H7 (cell line): ENCODE data around the gene CBLN3. TPM values are rescaled to one million over a fixed set of nuclear protein-coding genes. Genes with fewer than 3 reads are reported as not detected.
"Not testable (repeated sequence)": the region's sequence is repeated elsewhere in the genome, so short reads cannot be mapped to it uniquely, and the experiment has no call there.

Experiments used
- DNase-seq: peaks from one replicate; pipeline ENCODE4 v3.0.0; 2012
- H3K27me3 ChIP-seq: 2 replicates; pipeline ENCODE4 v1.6.0; 2011; ENCODE audit warnings: mild to moderate bottlenecking, low read length; ENCODE audit not compliant: control insufficient read depth, insufficient read depth
- H3K36me3 ChIP-seq: replicated peaks from 2 replicates; pipeline ENCODE4 v1.5.1; 2011; ENCODE audit warnings: low read length; ENCODE audit not compliant: control insufficient read depth, insufficient read depth
- H3K4me3 ChIP-seq: 2 replicates; pipeline ENCODE4 v1.5.1; 2011; ENCODE audit warnings: low read depth, mild to moderate bottlenecking, control low read depth, low read length, moderate library complexity; ENCODE audit not compliant: insufficient read depth
- total RNA-seq: library from RNA; depleted of rRNA; stranded (reverse); fragments of >200 nt; shearing (Covaris generic); gene quantifications from 2 replicates; pipeline ENCODE4 v1.2.3, GENCODE V29; 2014

Gene CBLN3
- total RNA-seq, 1 experiment from 2014 or later = 0.24 TPM

DNA sequence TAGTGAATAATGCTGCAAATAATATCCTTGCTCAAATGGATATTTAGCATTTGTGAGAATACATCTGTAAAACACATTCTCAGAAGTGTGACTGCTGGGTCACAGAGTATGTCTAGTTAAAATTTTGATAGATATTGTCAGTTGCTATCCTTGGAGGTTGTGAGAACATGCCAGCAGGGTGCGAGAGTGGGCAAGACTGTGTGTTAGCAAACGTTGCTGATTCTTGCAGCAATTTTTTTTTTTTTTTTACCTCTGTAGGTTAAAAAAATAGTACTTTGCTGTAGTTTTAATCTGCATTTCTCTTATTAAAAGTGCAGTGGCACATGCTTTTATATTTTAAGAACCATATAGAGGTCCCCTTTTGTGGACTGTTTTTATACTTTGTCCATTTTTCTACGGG is 35.2 kb downstream of the CBLN3 start:
- no peaks in the 10 kb centered on the region for H3K36me3 ChIP-seq
- H3K27me3 ChIP-seq = peaks cover 1% of the 10 kb centered on the region; the same call in 1 of the 2 replicates
- H3K4me3 ChIP-seq = no peak overlapping the region
- no peak for DNase-seq

GRCh38 chr14:24392325-24393091 is 37.0 kb downstream of the CBLN3 start:
- H3K4me3 ChIP-seq = no peak overlapping the region
- H3K36me3 ChIP-seq = no peaks in the 10 kb centered on the region
- DNase-seq = peak; percentile 64
- peaks cover 1% of the 10 kb centered on the region; the same call in 1 of the 2 replicates for H3K27me3 ChIP-seq

GRCh38 chr14:24390701-24391468 is 38.6 kb downstream of the CBLN3 start:
- DNase-seq = no peak
- Histone ChIP-seq H3K36me3 (no peaks in the 10 kb centered on the region), H3K27me3 (peaks cover 1% of the 10 kb centered on the region; the same call in 1 of the 2 replicates), H3K4me3 (no peak overlapping the region)

DNA sequence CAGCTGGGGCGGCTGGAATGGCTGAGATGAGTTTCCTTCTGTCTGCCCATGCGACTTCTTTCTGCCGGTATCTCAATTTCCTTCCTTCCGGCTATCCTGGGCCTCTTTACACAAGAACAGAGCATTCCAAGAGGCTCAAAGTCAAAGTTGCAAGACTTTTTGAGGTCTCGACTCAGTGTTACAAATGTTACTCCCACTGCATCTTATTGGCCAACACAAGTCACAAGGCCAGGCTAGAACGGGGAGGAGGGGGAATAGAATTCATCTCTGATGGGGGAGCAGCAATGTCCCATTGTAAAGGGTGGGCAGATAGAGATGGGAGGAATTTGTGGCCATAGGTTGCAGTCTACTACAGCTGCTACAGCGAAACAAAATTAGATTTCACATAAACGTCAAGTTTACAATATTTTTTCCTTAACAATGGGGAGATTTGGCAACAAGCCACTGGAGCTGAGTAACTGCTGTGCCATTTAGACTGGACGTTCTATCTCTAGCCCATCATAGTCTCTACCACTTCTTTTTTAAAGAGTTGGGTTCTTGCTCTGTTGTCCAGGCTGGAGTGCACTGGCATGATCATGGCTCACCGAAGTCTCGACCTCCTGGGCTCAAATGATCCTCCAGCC is 40.1 kb downstream of the CBLN3 start:
- Histone ChIP-seq H3K4me3 (no peak overlapping the region), H3K36me3 (no peaks in the 10 kb centered on the region), H3K27me3 (peaks cover 1% of the 10 kb centered on the region; the same call in 1 of the 2 replicates)
- no peak for DNase-seq

DNA sequence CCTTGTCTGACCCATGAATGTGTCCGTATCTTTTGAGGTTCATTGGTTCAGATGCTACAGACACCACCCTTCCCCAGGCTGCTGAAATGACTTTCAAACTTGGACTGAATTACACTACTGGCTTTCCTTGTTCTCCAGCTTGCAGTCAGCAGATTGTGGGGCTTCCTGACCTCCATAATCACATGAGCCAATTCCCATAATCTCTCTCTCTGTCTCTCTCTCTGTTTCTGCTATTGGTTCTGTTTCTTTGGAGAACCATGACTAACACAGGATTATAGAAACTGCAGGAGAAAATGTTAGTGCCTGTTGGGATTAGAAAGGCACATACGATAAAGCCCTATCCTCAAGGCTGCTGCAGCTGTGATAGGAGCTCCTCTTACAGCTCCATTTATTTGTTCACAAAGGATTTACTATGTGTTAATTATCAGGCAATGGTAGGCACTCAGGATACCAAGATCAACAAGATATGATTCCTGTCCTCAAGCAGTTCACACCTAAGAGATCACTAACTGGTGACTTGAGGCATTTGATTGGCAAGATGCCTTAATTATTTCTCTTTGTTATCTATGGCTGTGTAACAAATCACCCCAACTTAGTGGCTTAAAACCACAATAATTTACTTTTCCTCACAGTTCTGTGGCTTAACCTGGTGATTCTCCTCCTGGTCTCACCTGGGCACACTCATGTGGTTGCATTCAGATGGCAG is 40.8 kb downstream of the CBLN3 start:
- Histone ChIP-seq H3K27me3 (peaks cover 1% of the 10 kb centered on the region; the same call in 1 of the 2 replicates), H3K4me3 (no peak overlapping the region), H3K36me3 (no peaks in the 10 kb centered on the region)
- no peak for DNase-seq

DNA sequence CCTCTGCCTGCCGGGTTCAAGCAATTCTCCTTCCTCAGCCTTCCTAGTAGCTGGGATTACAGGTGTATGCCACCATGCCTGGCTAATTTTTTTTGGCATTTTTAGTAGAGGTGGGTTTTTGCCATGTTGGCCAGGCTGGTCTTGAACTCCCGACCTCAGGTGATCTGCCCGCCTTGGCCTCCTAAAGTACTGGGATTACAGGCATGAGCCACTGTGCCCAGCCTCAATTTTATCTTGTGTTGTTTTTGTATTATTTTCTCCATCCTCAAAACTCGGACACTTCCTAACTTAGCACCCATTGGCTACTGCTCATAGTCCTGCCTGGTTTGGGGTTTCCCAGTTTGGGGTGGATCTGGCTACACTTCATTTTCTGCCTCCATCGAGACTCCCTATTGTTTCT is 41.9 kb downstream of the CBLN3 start:
- not testable (repeated sequence) for H3K4me3 ChIP-seq, H3K27me3 ChIP-seq, DNase-seq, H3K36me3 ChIP-seq

DNA sequence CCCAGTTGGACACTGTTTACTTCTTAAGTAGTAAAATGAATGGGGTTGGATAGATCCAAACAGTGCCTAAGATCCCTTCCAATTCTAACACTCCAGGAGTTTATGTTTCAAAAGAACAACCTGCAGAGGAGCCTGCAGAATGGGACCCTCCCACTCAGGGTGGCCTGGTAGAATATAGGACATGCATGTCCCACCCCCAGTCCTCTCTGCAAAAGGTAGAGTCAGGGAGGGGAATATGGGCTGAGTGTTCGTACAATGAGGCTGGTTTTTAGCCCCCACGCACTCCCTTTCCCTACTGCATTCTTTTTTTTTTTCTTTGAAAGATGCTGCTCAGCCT is 42.5 kb downstream of the CBLN3 start:
- DNase-seq = no peak
- Histone ChIP-seq H3K36me3 (no peaks in the 10 kb centered on the region), H3K4me3 (no peak overlapping the region), H3K27me3 (peaks cover 1% of the 10 kb centered on the region; the same call in 1 of the 2 replicates)

DNA sequence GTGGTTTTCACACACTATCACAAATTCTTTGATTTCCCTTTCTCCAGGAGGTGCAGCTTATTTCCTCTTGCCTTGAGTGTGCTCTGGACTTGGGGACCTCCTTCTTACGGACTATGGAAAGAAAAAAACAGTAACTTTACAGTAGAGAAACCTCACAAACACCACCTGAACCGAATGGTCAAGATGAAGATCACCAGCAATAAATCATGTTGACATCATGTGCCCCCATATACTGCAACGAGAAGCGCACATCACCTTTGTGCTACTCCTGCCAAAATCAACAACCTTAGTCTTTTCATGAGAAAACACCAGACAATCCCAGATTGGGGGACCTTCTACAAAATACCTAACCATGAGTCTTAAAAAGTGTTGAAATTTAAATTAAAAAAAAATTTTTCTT is 43.9 kb downstream of the CBLN3 start:
- Histone ChIP-seq H3K27me3 (no peaks in the 10 kb centered on the region; the same call in 1 of the 2 replicates), H3K4me3 (no peak overlapping the region), H3K36me3 (no peaks in the 10 kb centered on the region)
- no peak for DNase-seq

DNA sequence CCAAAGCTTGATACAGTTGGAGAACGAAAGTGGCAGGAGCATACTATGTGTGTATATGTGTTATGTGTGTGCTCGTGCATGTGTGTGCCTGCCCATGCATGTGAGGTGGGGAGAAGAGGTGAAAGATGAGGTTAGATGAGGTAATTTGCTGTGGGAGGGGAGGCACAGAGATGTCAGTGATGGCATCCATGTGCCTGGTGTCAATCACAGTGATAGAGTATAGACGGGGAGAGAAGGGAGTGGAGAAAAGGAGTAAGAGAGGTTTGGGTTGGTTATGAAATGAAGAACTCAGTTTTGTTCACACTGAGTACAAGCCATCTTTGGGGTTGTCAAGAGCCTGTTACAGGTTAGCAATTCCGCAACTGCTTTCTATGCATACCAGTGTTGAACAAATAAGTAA is 45.3 kb downstream of the CBLN3 start:
- no peaks in the 10 kb centered on the region for H3K27me3 ChIP-seq
- no peak overlapping the region for H3K4me3 ChIP-seq
- no peak for DNase-seq
- no peaks in the 10 kb centered on the region for H3K36me3 ChIP-seq

DNA sequence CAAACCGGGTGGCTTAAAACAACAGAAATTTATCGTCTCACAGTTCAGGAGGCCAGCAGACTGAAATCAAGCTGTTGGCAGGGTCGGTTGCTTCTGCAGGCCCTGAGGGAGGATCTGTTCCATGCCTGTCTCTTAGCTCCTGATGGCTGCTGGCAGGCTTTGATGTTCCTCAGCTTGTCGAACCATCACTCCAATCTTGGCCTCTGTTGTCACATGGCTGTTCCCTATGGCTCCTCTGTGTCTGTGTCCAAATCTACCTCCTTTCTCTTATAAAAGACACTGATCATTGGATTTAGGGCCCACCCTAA is 47.5 kb downstream of the CBLN3 start:
- no peak for DNase-seq
- Histone ChIP-seq H3K4me3 (no peak overlapping the region), H3K36me3 (peaks cover 1% of the 10 kb centered on the region; the same call in 1 of the 2 replicates), H3K27me3 (no peaks in the 10 kb centered on the region)

GRCh38 chr14:24381363-24382063 is 48.0 kb downstream of the CBLN3 start:
- Histone ChIP-seq H3K36me3 (peaks cover 1% of the 10 kb centered on the region; the same call in 1 of the 2 replicates), H3K4me3 (no peak overlapping the region), H3K27me3 (no peaks in the 10 kb centered on the region)
- DNase-seq = no peak

DNA sequence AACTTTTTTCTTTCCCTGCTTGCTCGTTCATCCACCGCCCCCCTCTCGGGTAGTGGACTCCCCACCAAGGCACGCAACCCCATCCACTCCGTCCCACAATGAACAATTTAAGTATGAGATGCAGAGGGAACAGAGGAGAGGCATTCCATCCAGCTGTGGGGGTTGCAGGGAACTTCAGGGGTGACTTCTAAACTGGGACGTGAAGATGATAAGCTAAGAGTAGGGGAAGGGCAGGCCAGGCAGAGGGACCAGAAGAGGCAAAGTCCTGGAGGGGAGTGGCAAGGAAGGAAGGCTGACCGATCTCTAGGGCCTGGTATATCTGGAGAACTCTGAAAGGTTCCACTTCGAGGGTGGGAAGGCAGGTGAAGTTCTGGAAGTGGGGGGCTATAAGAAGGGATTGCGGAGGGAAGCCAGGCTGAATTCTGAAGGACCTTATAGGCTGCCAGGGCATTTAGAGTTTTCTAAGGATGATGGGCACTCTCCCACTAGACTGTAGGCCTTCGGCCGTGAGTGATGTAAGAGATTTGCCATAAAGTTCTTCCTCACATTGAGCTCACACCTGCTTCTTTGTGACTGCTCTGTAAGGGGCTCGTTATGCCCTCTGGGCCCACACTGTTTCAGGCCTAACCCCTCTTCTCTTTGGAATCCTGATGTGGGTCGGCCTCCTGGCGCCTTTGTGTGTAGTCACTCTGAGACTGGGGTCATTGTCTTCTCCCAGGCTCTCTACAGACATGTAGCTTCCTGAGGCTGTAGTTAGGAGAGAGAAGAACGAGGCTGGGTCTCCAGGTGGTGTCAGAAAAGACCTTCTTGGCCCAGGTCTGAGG is 49.3 kb downstream of the CBLN3 start:
- Histone ChIP-seq H3K4me3 (no peak overlapping the region), H3K36me3 (peaks cover 1% of the 10 kb centered on the region; the same call in 1 of the 2 replicates), H3K27me3 (no peaks in the 10 kb centered on the region)
- DNase-seq = peak; percentile 20
